ENCODE results near the gene ZNF524. TPM values are rescaled to one million over a fixed set of nuclear protein-coding genes. Genes with fewer than 3 reads are reported as not detected.
A peak's percentile ranks its signal among the peaks of the same experiment; 100 is the strongest.

The ZNF524 gene
- total RNA-seq, 2 experiments from 2014 or later = 9.2 to 21.6 TPM

DNA sequence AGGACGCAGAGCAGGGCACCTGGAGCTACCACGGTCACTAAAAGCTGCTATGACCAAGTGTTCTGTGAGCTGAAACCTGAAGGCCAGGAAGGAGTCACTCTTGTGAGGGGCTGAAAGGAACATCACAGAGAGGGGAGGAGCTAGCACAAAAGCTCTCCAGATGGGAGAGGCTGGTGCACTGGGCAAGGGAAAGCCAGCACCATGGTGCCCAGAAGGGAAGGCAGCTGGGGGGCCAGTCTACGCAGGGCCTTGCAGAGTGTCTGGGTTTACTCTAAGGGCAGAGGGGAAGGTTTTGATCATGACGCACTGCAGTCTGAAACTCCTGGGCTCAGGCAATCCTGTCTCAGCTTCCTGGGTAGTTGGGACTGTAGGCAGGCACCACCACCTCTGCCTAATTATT lies 36.6 kb downstream of the ZNF524 start:
- H4K20me1 ChIP-seq (ENCODE audit: insufficient read depth, low read length) = no peaks in the 10 kb centered on the region
- no peaks in the 10 kb centered on the region for H3K9me3 ChIP-seq (ENCODE audit: low read length)
- peak overlapping the region; percentile 100 for H3K4me2 ChIP-seq (ENCODE audit: low read length)
- H3K4me1 ChIP-seq (ENCODE audit: insufficient read depth, low read length, poor library complexity, severe bottlenecking) = peaks cover 57% of the 10 kb centered on the region
- no peak for DNase-seq (ENCODE audit: low spot score)
- no peaks in the 10 kb centered on the region for H3K9me2 ChIP-seq (ENCODE audit: insufficient read depth, low read length)
- ChIA-PET CTCF (ENCODE audit: unreplicated experiment) (no interaction called here), POLR2A (no interaction called here)
- no peak overlapping the region for H3K27ac ChIP-seq (ENCODE audit: low read depth, low read length, poor library complexity, severe bottlenecking)
- H3K36me3 ChIP-seq (ENCODE audit: insufficient read depth, low read length) = peaks cover 7% of the 10 kb centered on the region; the same call in 1 of the 2 replicates
- no peak for TF ChIP-seq EZH2phosphoT487 (IDR thresholded peaks at IDR 0.05; ENCODE audit: borderline replicate concordance, low read depth, low read length)
- TF ChIP-seq, protein P1, sequence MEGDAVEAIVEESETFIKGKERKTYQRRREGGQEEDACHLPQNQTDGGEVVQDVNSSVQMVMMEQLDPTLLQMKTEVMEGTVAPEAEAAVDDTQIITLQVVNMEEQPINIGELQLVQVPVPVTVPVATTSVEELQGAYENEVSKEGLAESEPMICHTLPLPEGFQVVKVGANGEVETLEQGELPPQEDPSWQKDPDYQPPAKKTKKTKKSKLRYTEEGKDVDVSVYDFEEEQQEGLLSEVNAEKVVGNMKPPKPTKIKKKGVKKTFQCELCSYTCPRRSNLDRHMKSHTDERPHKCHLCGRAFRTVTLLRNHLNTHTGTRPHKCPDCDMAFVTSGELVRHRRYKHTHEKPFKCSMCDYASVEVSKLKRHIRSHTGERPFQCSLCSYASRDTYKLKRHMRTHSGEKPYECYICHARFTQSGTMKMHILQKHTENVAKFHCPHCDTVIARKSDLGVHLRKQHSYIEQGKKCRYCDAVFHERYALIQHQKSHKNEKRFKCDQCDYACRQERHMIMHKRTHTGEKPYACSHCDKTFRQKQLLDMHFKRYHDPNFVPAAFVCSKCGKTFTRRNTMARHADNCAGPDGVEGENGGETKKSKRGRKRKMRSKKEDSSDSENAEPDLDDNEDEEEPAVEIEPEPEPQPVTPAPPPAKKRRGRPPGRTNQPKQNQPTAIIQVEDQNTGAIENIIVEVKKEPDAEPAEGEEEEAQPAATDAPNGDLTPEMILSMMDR (conservative IDR thresholded peaks at IDR 0.05; ENCODE audit: low read length) = no peak
- intact Hi-C loops (cut with micrococcal nuclease; ENCODE audit: unreplicated experiment) = no loop called here
- peak overlapping the region; percentile 98 for H3K4me3 ChIP-seq (ENCODE audit: low read depth, low read length, poor library complexity, severe bottlenecking)
- peaks cover 31% of the 10 kb centered on the region for H3K79me2 ChIP-seq (ENCODE audit: insufficient read depth, low read depth, low read length)
- no peak overlapping the region for H2AFZ ChIP-seq (ENCODE audit: low read length)
- BruUV-seq (replicated peaks) = no TSS peak

DNA sequence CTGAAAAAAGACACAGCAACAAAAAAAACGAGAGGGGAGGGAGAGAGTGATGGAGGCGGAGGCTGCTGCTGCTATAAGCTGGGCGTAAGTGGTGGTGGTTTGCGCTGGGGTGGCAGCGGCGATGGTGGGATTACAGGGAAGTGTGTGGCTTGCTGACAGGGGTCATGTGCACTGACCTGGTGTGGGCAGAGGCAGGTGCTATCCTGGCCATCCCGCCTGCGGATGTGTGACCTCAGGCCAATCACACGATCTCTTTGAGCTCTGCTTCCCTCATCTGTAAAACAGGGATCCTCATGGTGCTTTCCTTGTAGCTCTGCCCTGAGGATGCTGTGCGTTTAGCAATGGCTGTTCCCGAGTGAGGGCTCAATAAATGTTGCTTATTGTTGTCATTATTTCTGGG lies 37.4 kb downstream of the ZNF524 start:
- TF ChIP-seq, protein P1 (conservative IDR thresholded peaks at IDR 0.05; ENCODE audit: low read length) = no peak
- no peak for TF ChIP-seq EZH2phosphoT487 (IDR thresholded peaks at IDR 0.05; ENCODE audit: borderline replicate concordance, low read depth, low read length)
- no peak overlapping the region for H3K27ac ChIP-seq (ENCODE audit: low read depth, low read length, poor library complexity, severe bottlenecking)
- BruUV-seq (replicated peaks) = no TSS peak
- H3K36me3 ChIP-seq (ENCODE audit: insufficient read depth, low read length) = peaks cover 7% of the 10 kb centered on the region; the same call in 1 of the 2 replicates
- no peaks in the 10 kb centered on the region for H3K9me3 ChIP-seq (ENCODE audit: low read length)
- H3K4me1 ChIP-seq (ENCODE audit: insufficient read depth, low read length, poor library complexity, severe bottlenecking) = peaks cover 53% of the 10 kb centered on the region
- no peak for DNase-seq (ENCODE audit: low spot score)
- H3K4me2 ChIP-seq (ENCODE audit: low read length) = peak overlapping the region; percentile 24
- no peak overlapping the region for H3K4me3 ChIP-seq (ENCODE audit: low read depth, low read length, poor library complexity, severe bottlenecking)
- H2AFZ ChIP-seq (ENCODE audit: low read length) = no peak overlapping the region
- intact Hi-C loops (cut with micrococcal nuclease; ENCODE audit: unreplicated experiment) = no loop called here
- CTCF ChIA-PET (ENCODE audit: unreplicated experiment) = interaction anchor here (0.6 kb wide), 1 partner anchor 13 kb away, joined by 3 read pairs; the partner anchor contains the start of gene ZNF784
- peaks cover 39% of the 10 kb centered on the region for H3K79me2 ChIP-seq (ENCODE audit: insufficient read depth, low read depth, low read length)
- H3K9me2 ChIP-seq (ENCODE audit: insufficient read depth, low read length) = no peaks in the 10 kb centered on the region
- no peaks in the 10 kb centered on the region for H4K20me1 ChIP-seq (ENCODE audit: insufficient read depth, low read length)
- POLR2A ChIA-PET = no interaction called here

DNA sequence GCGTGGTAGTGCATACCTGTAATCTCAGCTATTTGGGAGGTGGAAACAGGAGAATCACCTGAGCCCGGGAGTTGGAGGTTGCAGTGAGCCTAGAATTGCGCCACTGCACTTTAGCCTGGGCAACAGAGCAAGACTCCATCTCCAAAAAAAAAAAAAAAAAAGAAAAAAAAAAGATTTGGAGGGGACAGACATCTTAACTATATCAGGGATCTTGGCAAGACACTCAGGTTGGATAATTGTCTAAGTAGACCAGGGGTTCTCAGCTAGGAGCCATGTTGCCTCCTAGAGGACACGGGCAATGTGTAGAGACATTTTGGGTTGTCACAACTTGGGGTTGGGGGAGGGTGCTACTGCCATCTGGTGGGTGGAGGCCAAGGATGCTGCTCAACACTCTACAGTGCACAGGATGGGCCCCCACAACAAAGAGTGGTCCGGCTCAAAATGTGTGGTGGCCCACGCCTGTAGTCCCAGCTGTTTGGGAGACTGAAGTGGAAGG lies 38.8 kb downstream of the ZNF524 start:
- intact Hi-C loops (cut with micrococcal nuclease; ENCODE audit: unreplicated experiment) = no loop called here
- H3K27ac ChIP-seq (ENCODE audit: low read depth, low read length, poor library complexity, severe bottlenecking) = peak overlapping the region; percentile 86
- BruUV-seq (replicated peaks) = no TSS peak

More for the DNA sequence above, 38.8 kb downstream of the ZNF524 start:
- H4K20me1 ChIP-seq (ENCODE audit: insufficient read depth, low read length) = no peaks in the 10 kb centered on the region
- peak; percentile 88 for DNase-seq (ENCODE audit: low spot score)
- no peak overlapping the region for H2AFZ ChIP-seq (ENCODE audit: low read length)
- ChIA-PET CTCF (ENCODE audit: unreplicated experiment) (no interaction called here), POLR2A (interaction anchor here (0.7 kb wide), 1 partner anchor 231 kb away, joined by 6 read pairs; the partner anchor contains the start of gene UBE2S)
- H3K4me1 ChIP-seq (ENCODE audit: insufficient read depth, low read length, poor library complexity, severe bottlenecking) = peaks cover 57% of the 10 kb centered on the region
- H3K9me3 ChIP-seq (ENCODE audit: low read length) = no peaks in the 10 kb centered on the region
- TF ChIP-seq, protein P1 (conservative IDR thresholded peaks at IDR 0.05; ENCODE audit: low read length) = peak; percentile 87
- no peak for TF ChIP-seq EZH2phosphoT487 (IDR thresholded peaks at IDR 0.05; ENCODE audit: borderline replicate concordance, low read depth, low read length)
- H3K79me2 ChIP-seq (ENCODE audit: insufficient read depth, low read depth, low read length) = peaks cover 47% of the 10 kb centered on the region
- H3K4me3 ChIP-seq (ENCODE audit: low read depth, low read length, poor library complexity, severe bottlenecking) = peak overlapping the region; percentile 39
- no peaks in the 10 kb centered on the region for H3K9me2 ChIP-seq (ENCODE audit: insufficient read depth, low read length)
- H3K4me2 ChIP-seq (ENCODE audit: low read length) = peak overlapping the region; percentile 89
- H3K36me3 ChIP-seq (ENCODE audit: insufficient read depth, low read length) = peaks cover 9% of the 10 kb centered on the region

Data from OCI-LY7 (cell line).